Thyroid gland (tissue), 4 donors: ENCODE measurements around the gene SMCO3. TPM values are rescaled to one million over a fixed set of nuclear protein-coding genes. Genes with fewer than 3 reads are reported as not detected.
"Not testable (repeated sequence)": the region's sequence is repeated elsewhere in the genome, so short reads cannot be mapped to it uniquely, and the experiment has no call there.

ENCODE experiments used
- DNase-seq, 2 donors: peaks; one replicate each; pipeline ENCODE4 v3.0.0-alpha.2; 2019
- H3K27ac ChIP-seq, 3 donors: fragments of 200-600 bp; sonication (generic); 1 replicate in 2 of 3; 2 replicates in 1 of 3; pipeline ENCODE4 v1.5.1; 2016 to 2019; ENCODE audit warnings: mild to moderate bottlenecking in 1 of 3, moderate library complexity in 1 of 3
- H3K27me3 ChIP-seq: fragments of 200-600 bp; sonication (generic); one replicate; pipeline ENCODE4 v1.5.1; 2019
- H3K36me3 ChIP-seq, 2 donors: fragments of 200-600 bp; sonication (generic); one replicate each; pipeline ENCODE4 v1.5.1; 2016 to 2019
- H3K4me1 ChIP-seq, 2 donors: fragments of 200-600 bp; sonication (generic); one replicate each; pipeline ENCODE4 v1.5.1; 2017 to 2019
- H3K4me3 ChIP-seq, 3 donors: fragments of 200-600 bp; sonication (generic); replicated peaks in 1 of 3; 1 replicate in 2 of 3; 2 replicates in 1 of 3; pipeline ENCODE4 v1.5.1; 2016; ENCODE audit warnings: mild to moderate bottlenecking in 1 of 3
- H3K9me3 ChIP-seq: fragments of 200-600 bp; sonication (generic); one replicate; pipeline ENCODE4 v1.5.1; 2017
- POLR2A ChIP-seq, 2 donors: fragments of 450-650 bp; IDR thresholded peaks; one replicate each; pipeline ENCODE4 v1.6.1; 2017; ENCODE audit warnings: antibody characterized with exemption in 2 of 2, mild to moderate bottlenecking in 2 of 2, moderate library complexity in 1 of 2
- WGBS, 2 donors: methylation state at CpG; one replicate each; pipeline ENCODE4 v1.1.5; 2017; 5-methylcytosine and 5-hydroxymethylcytosine counted together
- intact Hi-C: fragments of 100-400 bp; cut with DNase I; formaldehyde crosslinking; loops from one replicate; pipeline ENCODE4 v1.15.1; 2023
- total RNA-seq, 4 donors: library from RNA; depleted of rRNA; stranded (reverse); fragments of >200 nt; gene quantifications; one replicate each; pipeline ENCODE4 v1.2.3, GENCODE V29; 2016
- TF ChIP-seq, protein P1 (sequence below), 6 experiments: fragments of 200-600 bp in 3 of 6; fragments of 450-650 bp in 3 of 6; sonication (generic) in 3 of 6; IDR thresholded peaks; one replicate each; pipeline ENCODE4 v1.5.1; 2016 to 2019; ENCODE audit warnings: antibody characterized with exemption in 6 of 6, mild to moderate bottlenecking in 2 of 6, inconsistent platforms in 1 of 6, moderate library complexity in 1 of 6

Gene SMCO3
- total RNA-seq, 4 donors from 2014 or later = 0.83 to 1.3 (median 0.89) TPM; not detected in 1

DNA sequence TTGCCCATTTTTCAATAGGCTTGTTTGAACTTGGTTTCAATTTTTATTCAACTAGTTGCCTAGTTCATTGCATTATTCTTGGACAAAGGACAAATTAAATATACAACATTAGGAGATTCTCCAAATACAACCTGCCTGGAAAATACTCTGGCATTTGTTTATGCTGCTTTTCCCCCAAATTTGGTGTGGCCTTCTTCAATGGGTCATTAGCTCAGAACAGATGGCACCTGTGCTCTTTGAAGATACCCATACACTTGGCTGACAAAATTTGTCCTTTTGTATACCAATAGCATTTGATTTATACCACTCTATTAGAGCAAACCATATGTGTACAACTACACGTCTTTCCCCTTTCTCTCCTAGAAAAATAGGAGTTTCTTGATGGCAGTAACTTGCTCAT lies 46.4 kb downstream of the SMCO3 start:
- WGBS, 2 donors = 88 to 98% methylated on average over 1 of the region's 1 CpG
- no peak for TF ChIP-seq POLR2A (IDR thresholded peaks at IDR 0.05)
- TF ChIP-seq, protein P1, sequence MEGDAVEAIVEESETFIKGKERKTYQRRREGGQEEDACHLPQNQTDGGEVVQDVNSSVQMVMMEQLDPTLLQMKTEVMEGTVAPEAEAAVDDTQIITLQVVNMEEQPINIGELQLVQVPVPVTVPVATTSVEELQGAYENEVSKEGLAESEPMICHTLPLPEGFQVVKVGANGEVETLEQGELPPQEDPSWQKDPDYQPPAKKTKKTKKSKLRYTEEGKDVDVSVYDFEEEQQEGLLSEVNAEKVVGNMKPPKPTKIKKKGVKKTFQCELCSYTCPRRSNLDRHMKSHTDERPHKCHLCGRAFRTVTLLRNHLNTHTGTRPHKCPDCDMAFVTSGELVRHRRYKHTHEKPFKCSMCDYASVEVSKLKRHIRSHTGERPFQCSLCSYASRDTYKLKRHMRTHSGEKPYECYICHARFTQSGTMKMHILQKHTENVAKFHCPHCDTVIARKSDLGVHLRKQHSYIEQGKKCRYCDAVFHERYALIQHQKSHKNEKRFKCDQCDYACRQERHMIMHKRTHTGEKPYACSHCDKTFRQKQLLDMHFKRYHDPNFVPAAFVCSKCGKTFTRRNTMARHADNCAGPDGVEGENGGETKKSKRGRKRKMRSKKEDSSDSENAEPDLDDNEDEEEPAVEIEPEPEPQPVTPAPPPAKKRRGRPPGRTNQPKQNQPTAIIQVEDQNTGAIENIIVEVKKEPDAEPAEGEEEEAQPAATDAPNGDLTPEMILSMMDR (IDR thresholded peaks at IDR 0.05) = no peak
- Histone ChIP-seq H3K27me3 (no peaks in the 10 kb centered on the region), H3K9me3 (no peaks in the 10 kb centered on the region), H3K4me3 (no peak overlapping the region), H3K4me1 (peaks cover 7 to 14% of the 10 kb centered on the region in 2 donors), H3K27ac (peak overlapping the region in 1 of 3 donors; percentile 86), H3K36me3 (no peaks in the 10 kb centered on the region)
- DNase-seq = no peak
- intact Hi-C loops = no loop called here

DNA sequence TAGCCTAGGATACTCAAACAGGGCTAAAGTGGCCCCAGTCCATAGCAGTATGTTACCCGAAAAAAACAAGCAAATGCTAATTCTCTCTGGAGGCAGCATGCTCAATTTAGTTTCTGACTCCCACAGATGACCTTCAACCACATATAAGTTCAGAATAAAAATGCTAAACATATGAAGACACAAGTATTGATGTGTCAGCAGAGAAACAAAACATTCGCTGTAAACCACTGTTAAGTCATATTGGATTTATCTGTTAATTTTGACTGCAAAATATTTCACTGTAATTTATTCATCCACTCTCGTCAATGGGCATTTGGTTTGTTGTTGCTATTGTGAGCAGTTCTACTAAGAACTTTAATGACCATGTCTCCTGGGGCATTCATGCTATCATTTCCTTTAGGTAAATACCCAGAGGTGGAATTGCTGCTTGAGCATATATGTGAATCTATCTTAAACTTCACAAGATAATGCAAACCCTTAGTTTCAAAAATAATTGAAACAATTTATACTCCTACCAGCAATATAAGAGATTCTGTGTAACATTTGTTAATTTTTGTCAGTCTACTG lies 47.2 kb downstream of the SMCO3 start:
- H3K27ac ChIP-seq = no peak overlapping the region
- no peaks in the 10 kb centered on the region for H3K36me3 ChIP-seq
- H3K4me1 ChIP-seq = peaks cover 7 to 11% of the 10 kb centered on the region in 2 donors
- intact Hi-C loops = no loop called here
- H3K4me3 ChIP-seq = no peak overlapping the region
- H3K9me3 ChIP-seq = no peaks in the 10 kb centered on the region
- TF ChIP-seq, protein P1 (IDR thresholded peaks at IDR 0.05) = no peak
- TF ChIP-seq POLR2A (IDR thresholded peaks at IDR 0.05) = no peak
- WGBS, 2 donors = 93 to 95% methylated on average over 3 of the region's 3 CpGs
- no peaks in the 10 kb centered on the region for H3K27me3 ChIP-seq
- no peak for DNase-seq

DNA sequence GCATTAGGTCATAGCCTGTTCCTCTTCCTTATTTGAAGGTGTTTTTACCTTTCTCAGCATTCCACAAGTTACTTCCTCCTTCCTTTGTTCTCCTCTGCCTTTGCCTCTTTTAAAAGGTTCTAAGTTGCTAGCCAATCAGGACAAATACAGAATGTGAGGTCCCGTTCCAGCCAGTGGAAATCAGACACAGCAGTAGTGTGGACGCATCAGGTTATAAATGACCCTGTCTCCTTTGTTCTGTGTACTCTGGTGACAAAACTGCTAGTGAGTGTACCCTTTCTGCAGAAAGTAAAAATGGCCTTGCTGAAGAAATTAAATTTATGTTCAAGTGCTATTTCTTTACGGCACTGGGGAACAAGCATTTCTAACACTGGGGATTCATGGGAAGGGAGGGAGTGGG lies 48.0 kb downstream of the SMCO3 start:
- H3K9me3 ChIP-seq, DNase-seq, H3K4me3 ChIP-seq, H3K4me1 ChIP-seq, intact Hi-C loops, H3K27me3 ChIP-seq, H3K36me3 ChIP-seq, H3K27ac ChIP-seq: not testable (repeated sequence)
- 94 to 98% methylated on average over 3 of the region's 3 CpGs for WGBS, 2 donors

DNA sequence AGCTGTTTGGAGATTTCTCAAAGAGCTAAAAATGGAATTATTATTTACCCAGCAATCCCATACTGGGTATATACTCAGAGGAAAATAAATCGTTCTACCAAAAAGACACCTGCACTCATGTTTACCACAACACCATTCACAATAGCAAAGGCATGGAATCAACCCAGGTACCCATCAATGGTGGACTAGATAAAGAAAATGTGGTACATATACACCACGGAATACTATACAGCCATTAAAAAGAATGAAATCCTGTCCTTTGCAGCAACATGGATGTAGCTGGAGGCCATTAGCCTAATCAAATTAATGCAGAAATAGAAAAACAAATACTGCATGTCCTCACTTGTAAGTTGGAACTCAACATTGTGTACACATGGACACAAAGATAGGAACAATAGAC lies 48.6 kb downstream of the SMCO3 start:
- TF ChIP-seq POLR2A (IDR thresholded peaks at IDR 0.05) = no peak
- TF ChIP-seq, protein P1 (IDR thresholded peaks at IDR 0.05) = no peak
- no peak overlapping the region for H3K27ac ChIP-seq
- WGBS, 2 donors = 98 to 100% methylated on average over 2 of the region's 2 CpGs
- peaks cover 7 to 8% of the 10 kb centered on the region in 2 donors for H3K4me1 ChIP-seq
- no peaks in the 10 kb centered on the region for H3K9me3 ChIP-seq
- no peak overlapping the region for H3K4me3 ChIP-seq
- DNase-seq = no peak
- intact Hi-C loops = no loop called here
- H3K36me3 ChIP-seq = no peaks in the 10 kb centered on the region
- H3K27me3 ChIP-seq = no peaks in the 10 kb centered on the region

DNA sequence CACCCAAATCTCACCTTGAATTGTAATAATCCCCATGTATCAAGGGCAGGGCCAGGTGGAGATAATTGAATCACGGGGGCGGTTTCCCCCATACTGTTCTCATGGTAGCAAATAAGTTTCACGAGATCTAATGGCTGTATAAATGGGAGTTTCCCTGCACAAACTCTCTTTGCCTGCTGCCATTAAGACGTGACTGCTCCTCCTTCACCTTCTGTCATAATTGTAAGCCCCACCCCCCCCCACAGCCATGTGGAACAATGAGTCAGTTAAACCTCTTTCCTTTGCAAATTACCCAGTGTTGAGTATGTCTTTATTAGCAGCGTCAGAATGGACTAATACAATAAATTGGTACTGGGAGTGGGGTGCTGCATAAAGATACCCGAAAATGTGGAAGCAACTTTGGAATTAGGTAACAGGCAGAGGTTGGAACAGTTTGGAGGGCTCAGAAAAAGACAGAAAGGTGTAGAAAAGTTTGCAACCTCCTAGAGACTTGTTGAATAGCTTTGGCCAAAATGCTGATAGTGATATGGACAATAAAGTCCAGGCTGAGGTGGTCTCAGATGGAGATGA lies 54.2 kb downstream of the SMCO3 start:
- H3K4me3 ChIP-seq, H3K9me3 ChIP-seq, DNase-seq, H3K36me3 ChIP-seq, H3K27me3 ChIP-seq, H3K27ac ChIP-seq, intact Hi-C loops, H3K4me1 ChIP-seq: not testable (repeated sequence)
- 65 to 80% methylated on average over 6 of the region's 6 CpGs for WGBS, 2 donors

DNA sequence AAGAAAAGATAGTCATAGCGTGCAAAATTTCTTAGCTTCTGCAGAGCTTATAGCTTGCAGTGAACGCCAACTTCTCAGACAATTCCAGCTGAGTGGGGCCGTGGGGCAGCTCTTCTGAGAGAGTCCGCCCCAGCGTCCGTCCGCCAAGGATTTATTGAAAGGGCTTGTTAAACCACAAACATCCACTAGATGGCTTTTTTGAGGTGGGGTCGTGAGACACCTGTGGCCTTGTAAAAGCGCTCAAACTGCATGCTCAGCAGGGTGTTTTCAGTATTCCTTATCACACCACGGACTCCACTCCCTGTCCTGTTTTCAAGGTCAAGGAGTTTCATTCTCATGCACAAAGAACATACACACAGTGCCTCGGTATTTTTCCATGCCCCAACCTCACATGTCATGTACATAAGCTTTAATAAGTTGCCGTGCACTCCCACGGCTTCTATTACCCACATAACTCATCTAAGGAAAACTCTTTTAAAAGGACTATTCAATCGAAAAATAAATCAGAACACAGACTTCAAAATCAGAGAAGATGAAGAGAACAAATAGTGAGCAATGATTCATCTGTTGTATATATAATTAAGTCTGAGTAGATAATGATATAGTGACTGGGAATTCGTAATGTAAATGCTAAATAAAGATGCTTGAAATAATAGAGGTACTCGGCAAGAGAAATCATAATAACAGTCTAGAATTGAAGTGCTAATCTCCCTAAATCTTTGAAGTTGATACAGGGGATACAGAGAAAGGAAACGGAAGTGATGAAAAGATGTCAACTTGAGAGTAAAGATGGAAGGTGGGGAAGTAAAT lies 57.4 kb downstream of the SMCO3 start:
- no peak overlapping the region for H3K27ac ChIP-seq
- DNase-seq = peak in 1 of 2 donors; percentile 25
- TF ChIP-seq POLR2A (IDR thresholded peaks at IDR 0.05) = no peak
- TF ChIP-seq, protein P1 (IDR thresholded peaks at IDR 0.05) = peak in 4 of 6 experiments; percentile 29 to 44 (median 30)
- no peaks in the 10 kb centered on the region for H3K4me1 ChIP-seq
- WGBS, 2 donors = 46 to 50% methylated on average over 17 of the region's 17 CpGs
- no peaks in the 10 kb centered on the region for H3K36me3 ChIP-seq
- no peaks in the 10 kb centered on the region for H3K9me3 ChIP-seq
- intact Hi-C loops = no loop called here
- H3K4me3 ChIP-seq = no peak overlapping the region
- no peaks in the 10 kb centered on the region for H3K27me3 ChIP-seq
